ENCODE measurements around the gene PTTG1IP. TPM values are rescaled to one million over a fixed set of nuclear protein-coding genes. Genes with fewer than 3 reads are reported as not detected.

The PTTG1IP gene
- total RNA-seq, 1 experiment from 2014 or later, result 136 TPM

GRCh38 chr21:44828362-44829056 lies 45.0 kb downstream of the PTTG1IP start:
- H3K36me3 Mint-ChIP-seq (ENCODE audit: insufficient read depth, unreplicated experiment), result no peaks in the 10 kb centered on the region
- no peak for TF ChIP-seq CTCF (IDR thresholded peaks at IDR 0.05; ENCODE audit: unreplicated experiment)
- no TSS peak for BruUV-seq (replicated peaks)
- peaks cover 40% of the 10 kb centered on the region for H3K27me3 Mint-ChIP-seq (ENCODE audit: unreplicated experiment)
- H3K27ac Mint-ChIP-seq (ENCODE audit: unreplicated experiment), result no peak overlapping the region
- intact Hi-C loops (cut with micrococcal nuclease; ENCODE audit: unreplicated experiment), result no loop called here
- no peaks in the 10 kb centered on the region for H3K4me1 Mint-ChIP-seq (ENCODE audit: low read depth, unreplicated experiment)
- DNase-seq, result no peak
- peaks cover 8% of the 10 kb centered on the region for H3K9me3 Mint-ChIP-seq (ENCODE audit: low read depth, unreplicated experiment)
- no peak overlapping the region for H3K4me3 Mint-ChIP-seq (ENCODE audit: low read depth, unreplicated experiment)
- CTCF ChIA-PET, result interaction anchor here (0.6 kb wide), 1 partner anchor 83 kb away, joined by 3 read pairs; no protein-coding TSS in a partner anchor

DNA sequence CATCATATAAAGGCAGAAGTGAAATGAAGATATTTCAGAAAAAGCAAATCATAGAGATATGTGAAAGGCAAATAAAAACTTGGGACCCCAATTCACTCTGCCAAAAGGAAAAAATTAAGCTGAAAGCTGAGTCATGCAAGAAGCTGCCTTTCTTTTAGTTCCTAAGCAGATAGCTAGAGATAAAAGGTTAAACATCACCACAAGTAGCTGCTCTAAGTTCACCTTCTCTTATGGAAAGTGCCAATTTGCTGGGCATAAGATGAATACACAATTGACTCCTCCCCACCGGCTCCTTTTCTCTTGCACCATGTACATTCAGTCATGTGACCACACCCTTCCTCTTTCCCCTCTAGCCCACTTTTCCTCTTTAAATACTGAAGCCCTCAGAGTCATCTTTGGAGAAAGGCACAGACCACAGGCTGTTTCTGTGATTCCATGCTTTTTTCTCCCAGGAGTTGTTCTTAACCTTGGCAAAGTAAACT lies 50.3 kb downstream of the PTTG1IP start:
- CTCF ChIA-PET, result no interaction called here
- DNase-seq, result no peak
- intact Hi-C loops (cut with micrococcal nuclease; ENCODE audit: unreplicated experiment), result no loop called here
- TF ChIP-seq CTCF (IDR thresholded peaks at IDR 0.05; ENCODE audit: unreplicated experiment), result no peak
- no peaks in the 10 kb centered on the region for H3K36me3 Mint-ChIP-seq (ENCODE audit: insufficient read depth, unreplicated experiment)
- no peak overlapping the region for H3K27ac Mint-ChIP-seq (ENCODE audit: unreplicated experiment)
- H3K27me3 Mint-ChIP-seq (ENCODE audit: unreplicated experiment), result peaks cover 31% of the 10 kb centered on the region
- no TSS peak for BruUV-seq (replicated peaks)
- H3K4me3 Mint-ChIP-seq (ENCODE audit: low read depth, unreplicated experiment), result no peak overlapping the region
- H3K4me1 Mint-ChIP-seq (ENCODE audit: low read depth, unreplicated experiment), result no peaks in the 10 kb centered on the region
- peaks cover 12% of the 10 kb centered on the region for H3K9me3 Mint-ChIP-seq (ENCODE audit: low read depth, unreplicated experiment)

- CTCF ChIA-PET, result no interaction called here
- BruUV-seq (replicated peaks), result no TSS peak
- Mint-ChIP-seq H3K4me1 (ENCODE audit: low read depth, unreplicated experiment) (no peaks in the 10 kb centered on the region), H3K27ac (ENCODE audit: unreplicated experiment) (no peak overlapping the region), H3K4me3 (ENCODE audit: low read depth, unreplicated experiment) (no peak overlapping the region), H3K36me3 (ENCODE audit: insufficient read depth, unreplicated experiment) (peaks cover 2% of the 10 kb centered on the region), H3K27me3 (ENCODE audit: unreplicated experiment) (peaks cover 25% of the 10 kb centered on the region), H3K9me3 (ENCODE audit: low read depth, unreplicated experiment) (peaks cover 9% of the 10 kb centered on the region)
- TF ChIP-seq CTCF (IDR thresholded peaks at IDR 0.05; ENCODE audit: unreplicated experiment), result no peak
- no peak for DNase-seq
- intact Hi-C loops (cut with micrococcal nuclease; ENCODE audit: unreplicated experiment), result no loop called here
These were observed 50.9 kb downstream of the PTTG1IP start for GRCh38 chr21:44822484-44823178.

GRCh38 chr21:44820851-44821250 lies 52.6 kb downstream of the PTTG1IP start:
- no peak overlapping the region for H3K4me3 Mint-ChIP-seq (ENCODE audit: low read depth, unreplicated experiment)
- BruUV-seq (replicated peaks), result no TSS peak
- CTCF ChIA-PET, result no interaction called here
- peaks cover 10% of the 10 kb centered on the region for H3K36me3 Mint-ChIP-seq (ENCODE audit: insufficient read depth, unreplicated experiment)
- H3K27me3 Mint-ChIP-seq (ENCODE audit: unreplicated experiment), result peaks cover 13% of the 10 kb centered on the region
- intact Hi-C loops (cut with micrococcal nuclease; ENCODE audit: unreplicated experiment), result no loop called here
- no peaks in the 10 kb centered on the region for H3K4me1 Mint-ChIP-seq (ENCODE audit: low read depth, unreplicated experiment)
- peaks cover 9% of the 10 kb centered on the region for H3K9me3 Mint-ChIP-seq (ENCODE audit: low read depth, unreplicated experiment)
- no peak for TF ChIP-seq CTCF (IDR thresholded peaks at IDR 0.05; ENCODE audit: unreplicated experiment)
- no peak overlapping the region for H3K27ac Mint-ChIP-seq (ENCODE audit: unreplicated experiment)
- DNase-seq, result no peak
